KMS-11 (cell line): ENCODE results near the gene LPCAT3.

Experiments used
- H2AFZ ChIP-seq: fragments of 200-600 bp; sonication (generic); 2 replicates; pipeline ENCODE4 v1.6.1; 2016; ENCODE audit warnings: antibody characterized with exemption, mixed run types, low read depth
- H3K27ac ChIP-seq: fragments of 200-600 bp; sonication (generic); 2 replicates; pipeline ENCODE4 v1.6.1; 2016; ENCODE audit warnings: mild to moderate bottlenecking, mixed run types
- H3K27me3 ChIP-seq: fragments of 200-600 bp; sonication (generic); 2 replicates; pipeline ENCODE4 v1.6.1; 2017; ENCODE audit warnings: mild to moderate bottlenecking, low read depth, mixed run types, moderate library complexity; ENCODE audit not compliant: insufficient read depth
- H3K36me3 ChIP-seq: fragments of 200-600 bp; sonication (generic); 2 replicates; pipeline ENCODE4 v1.6.1; 2017; ENCODE audit warnings: mild to moderate bottlenecking, mixed run types; ENCODE audit not compliant: insufficient read depth
- H3K4me1 ChIP-seq: fragments of 200-600 bp; sonication (generic); 2 replicates; pipeline ENCODE4 v1.6.1; 2016; ENCODE audit warnings: mild to moderate bottlenecking, low read depth, mixed run types; ENCODE audit not compliant: poor library complexity, severe bottlenecking
- H3K4me2 ChIP-seq: fragments of 200-600 bp; sonication (generic); 2 replicates; pipeline ENCODE4 v1.7.0; 2016; ENCODE audit warnings: mild to moderate bottlenecking, mixed run types
- H3K4me3 ChIP-seq: fragments of 200-600 bp; sonication (generic); IDR thresholded peaks from 2 replicates; pipeline ENCODE4 v1.6.1; 2017; ENCODE audit warnings: low read depth, low read length, mixed read lengths; ENCODE audit not compliant: insufficient read depth
- H3K79me2 ChIP-seq: fragments of 200-600 bp; sonication (generic); 2 replicates; pipeline ENCODE4 v1.6.1; 2016; ENCODE audit warnings: low read depth, mixed run types; ENCODE audit not compliant: insufficient read depth
- H3K9ac ChIP-seq: fragments of 200-600 bp; sonication (generic); 2 replicates; pipeline ENCODE4 v1.6.1; 2016; ENCODE audit warnings: mild to moderate bottlenecking, mixed run types
- H4K20me1 ChIP-seq: fragments of 200-600 bp; sonication (generic); 2 replicates; pipeline ENCODE4 v1.6.1; 2016; ENCODE audit warnings: mild to moderate bottlenecking, mixed run types; ENCODE audit not compliant: insufficient read depth
- CTCF ChIP-seq: fragments of 200-600 bp; sonication (generic); conservative IDR thresholded peaks from 2 replicates; pipeline ENCODE4 v1.6.1; 2017; ENCODE audit warnings: low read depth, mild to moderate bottlenecking, antibody characterized with exemption, low read length, moderate library complexity, mixed read lengths

Gene LPCAT3

DNA sequence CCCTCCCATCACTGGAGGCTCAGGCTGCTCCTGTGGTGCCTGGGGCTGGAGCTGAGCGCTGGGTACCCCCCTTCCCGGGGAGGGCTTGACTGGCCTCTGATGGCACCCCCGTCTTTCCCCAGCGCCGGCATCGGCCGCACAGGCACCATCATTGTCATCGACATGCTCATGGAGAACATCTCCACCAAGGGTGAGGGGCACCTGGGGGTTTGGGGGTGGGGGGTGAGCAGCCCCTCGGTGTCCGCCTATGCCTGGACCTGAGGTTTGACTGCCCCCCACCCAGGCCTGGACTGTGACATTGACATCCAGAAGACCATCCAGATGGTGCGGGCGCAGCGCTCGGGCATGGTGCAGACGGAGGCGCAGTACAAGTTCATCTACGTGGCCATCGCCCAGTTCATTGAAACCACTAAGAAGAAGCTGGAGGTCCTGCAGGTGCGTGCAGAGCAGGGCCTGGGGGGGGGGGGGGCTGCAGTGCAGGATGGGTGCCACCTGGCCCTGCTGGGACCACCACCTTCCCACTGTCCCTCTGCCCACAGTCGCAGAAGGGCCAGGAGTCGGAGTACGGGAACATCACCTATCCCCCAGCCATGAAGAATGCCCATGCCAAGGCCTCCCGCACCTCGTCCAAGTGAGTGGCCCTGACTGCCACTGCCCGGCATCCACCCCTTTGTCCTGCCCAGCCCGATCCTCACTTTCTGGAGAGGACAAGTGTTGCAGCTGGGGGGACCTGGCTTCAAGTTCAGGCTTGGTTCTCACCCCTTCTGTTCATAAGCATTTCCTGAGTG is 58.3 kb downstream of the LPCAT3 start:
- Histone ChIP-seq H3K9ac (no peak overlapping the region), H4K20me1 (no peaks in the 10 kb centered on the region), H3K79me2 (no peaks in the 10 kb centered on the region), H3K27ac (no peak overlapping the region), H3K36me3 (no peaks in the 10 kb centered on the region), H3K27me3 (no peaks in the 10 kb centered on the region), H2AFZ (no peak overlapping the region), H3K4me1 (no peaks in the 10 kb centered on the region), H3K4me2 (no peak overlapping the region), H3K4me3 (no peak overlapping the region)
- no peak for TF ChIP-seq CTCF

DNA sequence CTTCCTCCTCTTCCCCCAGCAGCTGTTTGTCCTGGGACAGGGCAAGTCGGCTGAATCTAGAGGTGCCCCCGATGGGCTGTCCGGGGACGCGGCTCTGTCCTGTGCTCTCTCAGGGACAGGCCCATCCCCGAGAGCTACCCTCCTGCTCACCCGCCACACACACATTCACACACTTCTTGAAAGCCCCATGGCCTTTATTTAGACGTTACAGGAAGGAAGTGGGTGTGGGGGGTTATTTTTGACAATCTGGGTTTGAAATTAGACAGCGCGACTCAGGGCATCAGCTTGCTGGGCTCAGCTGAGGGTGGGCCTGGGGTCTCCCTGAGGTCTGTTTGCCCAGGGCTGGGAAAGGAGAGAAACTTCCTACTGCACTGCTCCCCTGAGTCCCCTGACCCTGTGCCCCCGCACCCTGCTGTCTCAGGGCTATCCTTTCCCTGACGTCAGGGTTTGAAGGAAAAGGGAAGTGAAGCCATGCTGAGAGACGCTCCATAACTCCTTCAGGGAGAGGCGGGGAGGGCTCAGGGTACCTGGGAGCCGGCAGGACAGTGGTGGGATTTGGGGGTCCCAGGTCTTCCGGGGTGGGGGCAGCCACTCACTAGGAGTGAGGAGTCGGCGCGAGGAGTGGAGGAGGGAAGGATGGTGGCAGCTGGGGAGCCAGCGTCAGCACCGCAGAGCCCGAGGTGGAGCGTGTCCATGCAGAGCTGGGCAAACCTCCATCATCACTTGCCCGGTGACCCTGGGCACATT is 59.0 kb downstream of the LPCAT3 start:
- Histone ChIP-seq H3K4me3 (no peak overlapping the region), H3K27ac (no peak overlapping the region), H3K4me2 (no peak overlapping the region), H4K20me1 (no peaks in the 10 kb centered on the region), H3K4me1 (peaks cover 5% of the 10 kb centered on the region), H3K27me3 (no peaks in the 10 kb centered on the region), H3K9ac (no peak overlapping the region), H2AFZ (no peak overlapping the region), H3K36me3 (no peaks in the 10 kb centered on the region), H3K79me2 (no peaks in the 10 kb centered on the region)
- TF ChIP-seq CTCF = no peak

- no peaks in the 10 kb centered on the region for H3K27me3 ChIP-seq
- no peaks in the 10 kb centered on the region for H3K36me3 ChIP-seq
- H4K20me1 ChIP-seq = no peaks in the 10 kb centered on the region
- no peak overlapping the region for H3K4me2 ChIP-seq
- H2AFZ ChIP-seq = no peak overlapping the region
- H3K4me3 ChIP-seq = no peak overlapping the region
- no peak for TF ChIP-seq CTCF
- no peak overlapping the region for H3K27ac ChIP-seq
- H3K79me2 ChIP-seq = no peaks in the 10 kb centered on the region
- H3K9ac ChIP-seq = no peak overlapping the region
- peaks cover 11% of the 10 kb centered on the region for H3K4me1 ChIP-seq
These were observed 59.6 kb downstream of the LPCAT3 start for GRCh38 chr12:6958609-6959057.

DNA sequence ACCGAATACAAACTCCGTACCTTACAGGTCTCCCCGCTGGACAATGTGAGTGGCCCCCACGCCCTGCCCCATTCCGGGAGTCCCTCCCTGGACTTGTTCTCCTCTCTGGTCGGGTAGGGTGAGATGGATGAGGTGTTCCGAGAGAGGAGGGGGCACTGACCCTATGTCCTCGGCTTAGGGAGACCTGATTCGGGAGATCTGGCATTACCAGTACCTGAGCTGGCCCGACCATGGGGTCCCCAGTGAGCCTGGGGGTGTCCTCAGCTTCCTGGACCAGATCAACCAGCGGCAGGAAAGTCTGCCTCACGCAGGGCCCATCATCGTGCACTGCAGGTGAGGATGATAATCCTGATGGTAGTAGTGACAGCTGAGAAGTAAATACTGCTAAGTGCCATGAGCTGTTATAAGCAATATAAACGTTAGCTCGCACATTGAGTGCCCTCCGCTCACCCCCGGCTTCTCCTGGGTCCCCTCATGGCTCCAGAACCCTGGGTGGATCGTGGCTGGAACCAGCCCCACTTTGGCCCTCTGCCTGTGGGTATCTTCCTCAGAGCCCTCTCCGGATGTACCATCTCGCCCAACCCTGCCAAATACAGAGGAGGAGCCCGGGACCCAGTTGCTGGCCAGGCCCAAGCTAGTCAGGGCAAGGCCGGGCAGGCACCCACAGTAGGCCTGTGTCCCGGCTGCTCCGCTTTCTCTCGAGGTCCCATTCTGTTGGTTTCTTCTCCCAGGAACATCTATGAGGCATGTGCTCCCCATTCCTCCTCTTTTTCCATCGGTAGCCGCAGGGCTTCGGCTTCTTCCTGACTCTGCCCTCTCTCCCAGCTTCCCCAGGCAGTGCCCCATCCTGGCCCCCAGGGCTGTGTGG is 60.3 kb downstream of the LPCAT3 start:
- Histone ChIP-seq H3K4me2 (no peak overlapping the region), H3K9ac (no peak overlapping the region)

More for the DNA sequence above, 60.3 kb downstream of the LPCAT3 start:
- no peaks in the 10 kb centered on the region for H3K27me3 ChIP-seq
- H2AFZ ChIP-seq = no peak overlapping the region
- H3K4me3 ChIP-seq = no peak overlapping the region
- no peaks in the 10 kb centered on the region for H3K79me2 ChIP-seq
- no peaks in the 10 kb centered on the region for H3K36me3 ChIP-seq
- no peak overlapping the region for H3K27ac ChIP-seq
- H4K20me1 ChIP-seq = no peaks in the 10 kb centered on the region
- TF ChIP-seq CTCF = no peak
- H3K4me1 ChIP-seq = peaks cover 18% of the 10 kb centered on the region
